ENCODE data around the gene THUMPD2. TPM values are rescaled to one million over a fixed set of nuclear protein-coding genes. Genes with fewer than 3 reads are reported as not detected.

Gene THUMPD2
- total and polyA plus RNA-seq, 4 donors = 14.8 to 19.7 (median 18.3) TPM

DNA sequence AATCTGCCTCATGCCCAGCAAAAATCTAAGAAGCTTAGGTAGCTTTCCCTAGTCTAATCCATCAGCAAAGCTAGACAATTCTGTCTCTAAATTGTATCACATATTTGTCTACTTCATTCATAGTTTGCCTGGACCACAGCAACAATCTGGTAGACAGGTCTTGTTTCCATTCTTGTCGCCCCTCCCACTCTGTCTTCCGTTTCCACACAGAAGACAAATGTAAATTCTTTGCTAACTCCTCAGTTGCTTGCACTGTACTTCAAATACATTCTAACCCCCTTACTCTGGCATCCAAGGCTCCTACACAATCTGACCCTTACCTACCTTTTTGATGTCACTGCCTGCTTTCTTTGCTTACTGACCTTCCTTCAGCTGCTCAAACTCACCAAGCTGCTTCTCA is 40.1 kb downstream of the THUMPD2 start:
- H3K36me3 ChIP-seq (ENCODE audit: control insufficient read depth in 1 of 2, insufficient read depth in 2 of 2, low read length in 1 of 2) = no peaks in the 10 kb centered on the region
- no peaks in the 10 kb centered on the region for H3K9me3 ChIP-seq (ENCODE audit: control insufficient read depth, low read length)
- peak overlapping the region; percentile 76 to 98 for H3K27ac ChIP-seq (ENCODE audit: low read depth in 1 of 2, low read length in 2 of 2)
- peaks cover 5 to 10% of the 10 kb centered on the region in 2 donors for H3K4me1 ChIP-seq (ENCODE audit: control insufficient read depth in 1 of 2, insufficient read depth in 2 of 2, low read length in 2 of 2)
- DNase-seq = no peak
- WGBS, 2 donors = 23 to 28% methylated on average over 2 of the region's 2 CpGs
- ATAC-seq (ENCODE audit: low FRiP score) = no peak
- H3K27me3 ChIP-seq (ENCODE audit: control insufficient read depth in 1 of 2, insufficient read depth in 2 of 2, low read length in 1 of 2) = no peaks in the 10 kb centered on the region
- no peak overlapping the region for H3K4me3 ChIP-seq (ENCODE audit: low read length in 2 of 2)
- intact Hi-C loops (cut with DNase I) = loop anchor here in 1 of 2 donors (5.0 kb wide), 1 partner anchor 38 kb away; the partner anchor contains the start of gene THUMPD2

DNA sequence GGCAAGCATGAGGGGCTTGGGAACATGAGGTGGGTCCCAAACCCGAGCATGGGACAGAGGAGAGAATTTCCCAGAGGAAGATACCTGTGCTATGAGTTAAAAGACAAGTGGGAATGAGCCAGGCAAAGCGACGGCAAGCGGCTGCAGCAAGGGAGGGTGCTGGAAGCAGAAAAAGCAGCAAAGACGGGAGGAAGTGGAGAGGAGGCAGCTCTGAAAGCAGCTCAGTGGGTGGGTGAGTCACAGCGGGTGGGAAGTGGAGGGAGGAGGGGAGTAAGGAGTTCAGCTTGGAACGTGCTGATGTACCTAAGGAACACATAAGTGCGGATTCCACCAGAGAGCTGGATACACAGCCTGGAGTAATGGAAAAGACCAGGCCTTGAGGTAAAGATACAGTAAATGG is 41.4 kb downstream of the THUMPD2 start:
- Histone ChIP-seq H3K27me3 (ENCODE audit: control insufficient read depth in 1 of 2, insufficient read depth in 2 of 2, low read length in 1 of 2) (no peaks in the 10 kb centered on the region), H3K4me3 (ENCODE audit: low read length in 2 of 2) (peak overlapping the region; percentile 40 to 74), H3K9me3 (ENCODE audit: control insufficient read depth, low read length) (no peaks in the 10 kb centered on the region), H3K4me1 (ENCODE audit: control insufficient read depth in 1 of 2, insufficient read depth in 2 of 2, low read length in 2 of 2) (peaks cover 6 to 10% of the 10 kb centered on the region in 2 donors), H3K36me3 (ENCODE audit: control insufficient read depth in 1 of 2, insufficient read depth in 2 of 2, low read length in 1 of 2) (no peaks in the 10 kb centered on the region), H3K27ac (ENCODE audit: low read depth in 1 of 2, low read length in 2 of 2) (peak overlapping the region; percentile 69 to 98)
- WGBS, 2 donors = 5 to 7% methylated on average over 8 of the region's 8 CpGs
- DNase-seq = peak; percentile 85 to 91
- intact Hi-C loops (cut with DNase I) = loop anchor here in 1 of 2 donors (5.0 kb wide), 1 partner anchor 40 kb away; the partner anchor contains the start of gene THUMPD2
- ATAC-seq (ENCODE audit: low FRiP score) = peak; percentile 80

DNA sequence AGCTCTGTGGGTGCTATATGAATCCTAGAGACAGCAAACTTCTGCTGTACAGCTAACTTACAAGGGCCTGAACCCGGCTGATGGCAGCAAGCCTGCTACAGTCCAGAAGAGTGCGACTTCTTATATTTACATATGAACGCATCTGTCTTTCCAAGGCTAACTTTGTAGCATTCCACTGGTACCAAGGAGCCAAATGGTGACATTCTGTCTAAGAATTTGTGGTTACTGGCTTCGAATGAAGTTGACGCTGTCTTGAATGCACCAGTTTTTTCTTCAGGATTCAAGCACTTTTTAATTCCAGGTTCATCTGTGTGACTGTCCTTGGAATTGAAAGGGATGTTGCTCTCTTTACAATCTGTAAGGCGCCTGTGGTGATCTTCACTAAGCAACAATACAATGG is 42.4 kb downstream of the THUMPD2 start:
- H3K4me3 ChIP-seq (ENCODE audit: low read length in 2 of 2) = peak overlapping the region in 1 of 2 donors; percentile 54
- 7 to 10% methylated on average over 6 of the region's 6 CpGs for WGBS, 2 donors
- H3K9me3 ChIP-seq (ENCODE audit: control insufficient read depth, low read length) = no peaks in the 10 kb centered on the region
- ATAC-seq (ENCODE audit: low FRiP score) (peak; percentile 64), DNase-seq (peak; percentile 67 to 82)
- H3K27me3 ChIP-seq (ENCODE audit: control insufficient read depth in 1 of 2, insufficient read depth in 2 of 2, low read length in 1 of 2) = peaks cover 0 to 1% of the 10 kb centered on the region in 2 donors
- peak overlapping the region; percentile 90 to 98 for H3K27ac ChIP-seq (ENCODE audit: low read depth in 1 of 2, low read length in 2 of 2)
- intact Hi-C loops (cut with DNase I) = loop anchor here in 1 of 2 donors (5.0 kb wide), 1 partner anchor 41 kb away; the partner anchor contains the start of gene THUMPD2
- peaks cover 0 to 7% of the 10 kb centered on the region in 2 donors for H3K36me3 ChIP-seq (ENCODE audit: control insufficient read depth in 1 of 2, insufficient read depth in 2 of 2, low read length in 1 of 2)
- peaks cover 9 to 14% of the 10 kb centered on the region in 2 donors for H3K4me1 ChIP-seq (ENCODE audit: control insufficient read depth in 1 of 2, insufficient read depth in 2 of 2, low read length in 2 of 2)

GRCh38 chr2:39735648-39736047 is 43.4 kb downstream of the THUMPD2 start:
- DNase-seq (no peak), ATAC-seq (ENCODE audit: low FRiP score) (no peak)
- Histone ChIP-seq H3K27me3 (ENCODE audit: control insufficient read depth in 1 of 2, insufficient read depth in 2 of 2, low read length in 1 of 2) (peaks cover 0 to 1% of the 10 kb centered on the region in 2 donors), H3K4me1 (ENCODE audit: control insufficient read depth in 1 of 2, insufficient read depth in 2 of 2, low read length in 2 of 2) (peaks cover 9 to 17% of the 10 kb centered on the region in 2 donors), H3K36me3 (ENCODE audit: control insufficient read depth in 1 of 2, insufficient read depth in 2 of 2, low read length in 1 of 2) (peaks cover 1 to 9% of the 10 kb centered on the region in 2 donors), H3K9me3 (ENCODE audit: control insufficient read depth, low read length) (no peaks in the 10 kb centered on the region), H3K27ac (ENCODE audit: low read depth in 1 of 2, low read length in 2 of 2) (peak overlapping the region; percentile 90 to 97), H3K4me3 (ENCODE audit: low read length in 2 of 2) (peak overlapping the region in 1 of 2 donors; percentile 17)
- intact Hi-C loops (cut with DNase I) = loop anchor here in 1 of 2 donors (5.0 kb wide), 1 partner anchor 42 kb away; the partner anchor contains the start of gene THUMPD2
- 3 to 12% methylated on average over 3 of the region's 3 CpGs for WGBS, 2 donors

GRCh38 chr2:39734445-39734844 is 44.6 kb downstream of the THUMPD2 start:
- peaks cover 9 to 17% of the 10 kb centered on the region in 2 donors for H3K4me1 ChIP-seq (ENCODE audit: control insufficient read depth in 1 of 2, insufficient read depth in 2 of 2, low read length in 2 of 2)
- intact Hi-C loops (cut with DNase I) = no loop called here
- ATAC-seq (ENCODE audit: low FRiP score) (no peak), DNase-seq (no peak)
- H3K27ac ChIP-seq (ENCODE audit: low read depth in 1 of 2, low read length in 2 of 2) = peak overlapping the region in 1 of 2 donors; percentile 97
- peaks cover 0 to 1% of the 10 kb centered on the region in 2 donors for H3K27me3 ChIP-seq (ENCODE audit: control insufficient read depth in 1 of 2, insufficient read depth in 2 of 2, low read length in 1 of 2)
- H3K36me3 ChIP-seq (ENCODE audit: control insufficient read depth in 1 of 2, insufficient read depth in 2 of 2, low read length in 1 of 2) = peaks cover 3 to 9% of the 10 kb centered on the region in 2 donors
- no peak overlapping the region for H3K4me3 ChIP-seq (ENCODE audit: low read length in 2 of 2)
- H3K9me3 ChIP-seq (ENCODE audit: control insufficient read depth, low read length) = no peaks in the 10 kb centered on the region

DNA sequence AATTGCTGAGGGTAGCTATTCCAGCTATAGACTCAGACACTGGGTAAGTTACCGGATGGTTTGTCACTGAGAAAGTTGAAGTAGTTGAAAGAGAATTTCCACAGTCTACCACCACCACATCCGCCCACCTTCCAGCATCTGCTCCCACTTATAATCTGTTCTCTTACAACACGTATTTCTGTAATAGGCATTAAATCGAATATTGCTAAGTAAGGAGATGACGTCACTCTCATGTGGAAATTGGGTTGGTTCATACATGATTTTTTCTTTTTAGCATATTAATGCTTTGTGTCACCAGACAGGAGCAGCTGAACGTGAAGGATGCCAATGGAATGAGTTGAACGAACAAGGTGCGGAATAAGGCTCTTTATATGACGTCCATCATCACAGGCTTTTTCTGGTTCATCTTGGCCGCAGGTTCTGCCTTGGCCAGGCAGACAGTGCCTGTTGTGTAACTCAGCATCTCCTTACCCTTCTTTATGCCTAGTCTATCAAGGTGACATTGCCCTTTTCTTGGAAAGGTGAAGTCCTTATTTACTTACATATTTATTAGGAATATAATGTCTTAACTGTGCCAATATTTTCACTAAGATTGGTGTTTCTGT is 45.9 kb downstream of the THUMPD2 start:
- peaks cover 3 to 9% of the 10 kb centered on the region in 2 donors for H3K36me3 ChIP-seq (ENCODE audit: control insufficient read depth in 1 of 2, insufficient read depth in 2 of 2, low read length in 1 of 2)
- H3K9me3 ChIP-seq (ENCODE audit: control insufficient read depth, low read length) = no peaks in the 10 kb centered on the region
- WGBS, 2 donors = 91 to 94% methylated on average over 10 of the region's 10 CpGs
- intact Hi-C loops (cut with DNase I) = no loop called here
- H3K27me3 ChIP-seq (ENCODE audit: control insufficient read depth in 1 of 2, insufficient read depth in 2 of 2, low read length in 1 of 2) = peaks cover 0 to 1% of the 10 kb centered on the region in 2 donors
- DNase-seq = no peak
- no peak for ATAC-seq (ENCODE audit: low FRiP score)
- H3K4me3 ChIP-seq (ENCODE audit: low read length in 2 of 2) = no peak overlapping the region
- H3K27ac ChIP-seq (ENCODE audit: low read depth in 1 of 2, low read length in 2 of 2) = peak overlapping the region in 1 of 2 donors; percentile 60
- H3K4me1 ChIP-seq (ENCODE audit: control insufficient read depth in 1 of 2, insufficient read depth in 2 of 2, low read length in 2 of 2) = peaks cover 7 to 13% of the 10 kb centered on the region in 2 donors

GRCh38 chr2:39732482-39732881 is 46.6 kb downstream of the THUMPD2 start:
- no peak overlapping the region for H3K27ac ChIP-seq (ENCODE audit: low read depth in 1 of 2, low read length in 2 of 2)
- no peak overlapping the region for H3K4me3 ChIP-seq (ENCODE audit: low read length in 2 of 2)
- 98 to 100% methylated on average over 1 of the region's 1 CpG for WGBS, 2 donors
- peaks cover 3 to 9% of the 10 kb centered on the region in 2 donors for H3K36me3 ChIP-seq (ENCODE audit: control insufficient read depth in 1 of 2, insufficient read depth in 2 of 2, low read length in 1 of 2)
- intact Hi-C loops (cut with DNase I) = no loop called here
- DNase-seq (no peak), ATAC-seq (ENCODE audit: low FRiP score) (no peak)
- no peaks in the 10 kb centered on the region for H3K9me3 ChIP-seq (ENCODE audit: control insufficient read depth, low read length)
- peaks cover 0 to 1% of the 10 kb centered on the region in 2 donors for H3K27me3 ChIP-seq (ENCODE audit: control insufficient read depth in 1 of 2, insufficient read depth in 2 of 2, low read length in 1 of 2)
- H3K4me1 ChIP-seq (ENCODE audit: control insufficient read depth in 1 of 2, insufficient read depth in 2 of 2, low read length in 2 of 2) = peaks cover 7 to 13% of the 10 kb centered on the region in 2 donors

GRCh38 chr2:39731546-39731945 is 47.5 kb downstream of the THUMPD2 start:
- ATAC-seq (ENCODE audit: low FRiP score) (no peak), DNase-seq (no peak)
- peaks cover 0 to 1% of the 10 kb centered on the region in 2 donors for H3K27me3 ChIP-seq (ENCODE audit: control insufficient read depth in 1 of 2, insufficient read depth in 2 of 2, low read length in 1 of 2)
- intact Hi-C loops (cut with DNase I) = no loop called here
- no peak overlapping the region for H3K4me3 ChIP-seq (ENCODE audit: low read length in 2 of 2)
- H3K9me3 ChIP-seq (ENCODE audit: control insufficient read depth, low read length) = no peaks in the 10 kb centered on the region
- H3K36me3 ChIP-seq (ENCODE audit: control insufficient read depth in 1 of 2, insufficient read depth in 2 of 2, low read length in 1 of 2) = peaks cover 3 to 9% of the 10 kb centered on the region in 2 donors
- WGBS, 2 donors = 83 to 85% methylated on average over 3 of the region's 3 CpGs
- H3K27ac ChIP-seq (ENCODE audit: low read depth in 1 of 2, low read length in 2 of 2) = peak overlapping the region in 1 of 2 donors; percentile 8
- peaks cover 7 to 13% of the 10 kb centered on the region in 2 donors for H3K4me1 ChIP-seq (ENCODE audit: control insufficient read depth in 1 of 2, insufficient read depth in 2 of 2, low read length in 2 of 2)

Measured in aorta (tissue), 5 donors.